Cardiac septum (tissue), 1 donor: ENCODE results near the gene ZNF747. TPM values are rescaled to one million over a fixed set of nuclear protein-coding genes. Genes with fewer than 3 reads are reported as not detected.
A peak's percentile ranks its signal among the peaks of the same experiment; 100 is the strongest.

ENCODE experiments used
- DNase-seq: peaks from one replicate; pipeline ENCODE4 v3.0.0-alpha.2; 2020; ENCODE audit warnings: low spot score
- intact Hi-C: fragments of 100-400 bp; cut with DNase I; formaldehyde crosslinking; loops from one replicate; pipeline ENCODE4 v1.14.0; 2022
- long read RNA-seq: library from polyadenylated mRNA; unstranded; transcript quantifications from one replicate; pipeline ENCODE4 v2.0.0, GENCODE V29; 2021
- total RNA-seq: library from RNA; stranded (reverse); fragmentation: NEBNext Ultra II Directional; extraction: Animal tissue kit (Norgen Biotek cat#: 25700); gene quantifications from one replicate; pipeline ENCODE4 v1.2.1, GENCODE V29; 2021
- donor health status: DM: no; HTN: no; CAD: no.

ZNF747 gene
- total RNA-seq = 13.7 TPM
- long read RNA-seq, transcript ZNF747-202 (2 exons, 3,504 nt) = minor isoform, 6 of 22 reads
- long read RNA-seq, transcript ZNF747-203 (3 exons, 1,511 nt) = major isoform, 11 of 22 reads
- long read RNA-seq, transcript ZNF747-201 (2 exons, 3,936 nt) = minor isoform, 5 of 22 reads
- long read RNA-seq, partial matches to known transcripts = 0 of 22 reads
- long read RNA-seq, other reads (novel, unspliced or antisense) = 0 of 22 reads

GRCh38 chr16:30534368-30535105, at the start of gene ZNF747:
Gene ZNF747, minus strand, starts transcription at chr16:30534858. Its CDS starts 179 bp downstream, at chr16:30534679.
- intact Hi-C loops = loop anchor here (1.0 to 5.0 kb wide), 4 partner anchors 24 to 116 kb away; partner anchors contain the start of genes DCTPP1, PRR14, ZNF764 and ZNF785

GRCh38 chr16:30582611-30583340, 48.1 kb upstream of the ZNF747 start:
- intact Hi-C loops = no loop called here
- DNase-seq = no peak

More at GRCh38 chr16:30534368-30535105, at the start of gene ZNF747:
- peak; percentile 97 for DNase-seq

GRCh38 chr16:30581457-30581856, 46.8 kb upstream of the ZNF747 start:
- no peak for DNase-seq
- intact Hi-C loops = no loop called here

- no peak for DNase-seq
- intact Hi-C loops = loop anchor here (5.0 kb wide), 1 partner anchor 58 kb away; no protein-coding TSS in a partner anchor
Observed at GRCh38 chr16:30574678-30575077, 40.0 kb upstream of the ZNF747 start.

- intact Hi-C loops = loop anchor here (1.0 to 5.0 kb wide), 3 partner anchors 13 to 61 kb away; partner anchors contain the start of genes ZNF764 and ZNF785
- DNase-seq = peak; percentile 96
Observed at GRCh38 chr16:30571445-30572322, 37.0 kb upstream of the ZNF747 start, which contains the start of gene ZNF688. Gene ZNF688, minus strand, starts transcription at chr16:30571714. Its CDS starts 85 bp downstream, at chr16:30571629.

- no peak for DNase-seq
- intact Hi-C loops = loop anchor here (1.0 to 5.0 kb wide), 2 partner anchors 13 to 61 kb away; partner anchors contain the start of gene ZNF764
Observed at GRCh38 chr16:30570636-30571444, 36.2 kb upstream of the ZNF747 start.

GRCh38 chr16:30569746-30570635, 35.3 kb upstream of the ZNF747 start:
- DNase-seq = no peak
- intact Hi-C loops = loop anchor here (5.0 kb wide), 1 partner anchor 62 kb away; no protein-coding TSS in a partner anchor

GRCh38 chr16:30569281-30569680, 34.6 kb upstream of the ZNF747 start:
- intact Hi-C loops = no loop called here
- DNase-seq = no peak

GRCh38 chr16:30567991-30568638, 33.5 kb upstream of the ZNF747 start:
- intact Hi-C loops = no loop called here
- DNase-seq = no peak

GRCh38 chr16:30567160-30567990, 32.7 kb upstream of the ZNF747 start:
- intact Hi-C loops = no loop called here

GRCh38 chr16:30566531-30566930, 31.9 kb upstream of the ZNF747 start:
- intact Hi-C loops = no loop called here
- no peak for DNase-seq

More at GRCh38 chr16:30567160-30567990, 32.7 kb upstream of the ZNF747 start:
- no peak for DNase-seq

- no peak for DNase-seq
Observed at GRCh38 chr16:30565984-30566383, 31.3 kb upstream of the ZNF747 start.

GRCh38 chr16:30565526-30565925, 30.9 kb upstream of the ZNF747 start:
- DNase-seq = no peak
- intact Hi-C loops = no loop called here

More at GRCh38 chr16:30565984-30566383, 31.3 kb upstream of the ZNF747 start:
- intact Hi-C loops = no loop called here

GRCh38 chr16:30562021-30562420, 27.4 kb upstream of the ZNF747 start:
- intact Hi-C loops = no loop called here
- DNase-seq = no peak

- intact Hi-C loops = no loop called here
- peak; percentile 80 for DNase-seq
Observed at GRCh38 chr16:30561089-30561816, 26.6 kb upstream of the ZNF747 start.
